ENCODE measurements around the gene PARVA.

DNA sequence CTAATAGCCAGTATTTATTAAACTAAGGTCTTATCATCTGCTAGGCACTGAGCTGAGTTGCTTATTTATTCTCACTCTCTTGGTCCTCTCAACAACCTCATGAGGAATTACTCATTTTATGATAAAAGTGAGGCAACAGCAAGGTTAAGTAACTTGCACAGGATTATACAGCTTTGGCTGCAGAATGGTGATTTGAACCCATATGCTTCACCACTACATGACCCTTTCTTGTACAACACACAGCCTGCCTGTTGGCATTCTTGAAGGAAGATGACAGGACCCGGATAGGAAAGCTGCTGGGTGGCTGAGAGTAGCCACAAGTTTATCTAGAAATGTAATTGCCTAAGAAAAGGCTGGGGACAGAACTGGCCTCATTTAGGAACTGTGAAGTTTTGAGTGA, 5.3 kb upstream of the PARVA start:
- TF ChIP-seq, protein P1, sequence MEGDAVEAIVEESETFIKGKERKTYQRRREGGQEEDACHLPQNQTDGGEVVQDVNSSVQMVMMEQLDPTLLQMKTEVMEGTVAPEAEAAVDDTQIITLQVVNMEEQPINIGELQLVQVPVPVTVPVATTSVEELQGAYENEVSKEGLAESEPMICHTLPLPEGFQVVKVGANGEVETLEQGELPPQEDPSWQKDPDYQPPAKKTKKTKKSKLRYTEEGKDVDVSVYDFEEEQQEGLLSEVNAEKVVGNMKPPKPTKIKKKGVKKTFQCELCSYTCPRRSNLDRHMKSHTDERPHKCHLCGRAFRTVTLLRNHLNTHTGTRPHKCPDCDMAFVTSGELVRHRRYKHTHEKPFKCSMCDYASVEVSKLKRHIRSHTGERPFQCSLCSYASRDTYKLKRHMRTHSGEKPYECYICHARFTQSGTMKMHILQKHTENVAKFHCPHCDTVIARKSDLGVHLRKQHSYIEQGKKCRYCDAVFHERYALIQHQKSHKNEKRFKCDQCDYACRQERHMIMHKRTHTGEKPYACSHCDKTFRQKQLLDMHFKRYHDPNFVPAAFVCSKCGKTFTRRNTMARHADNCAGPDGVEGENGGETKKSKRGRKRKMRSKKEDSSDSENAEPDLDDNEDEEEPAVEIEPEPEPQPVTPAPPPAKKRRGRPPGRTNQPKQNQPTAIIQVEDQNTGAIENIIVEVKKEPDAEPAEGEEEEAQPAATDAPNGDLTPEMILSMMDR (IDR thresholded peaks at IDR 0.05): no peak
- no peak for TF ChIP-seq POLR2A (IDR thresholded peaks at IDR 0.05)
